Activated T-cell treated with anti-CD3 and anti-CD28 coated beads for 4 hours (primary cell): ENCODE data around the gene DNAH1.

ENCODE experiments used
- DNase-seq: peaks from one replicate; pipeline ENCODE4 v3.0.0-alpha.2; 2020

DNAH1 gene

GRCh38 chr3:52393959-52394670 is 78.0 kb downstream of the DNAH1 start:
- no peak for DNase-seq

DNA sequence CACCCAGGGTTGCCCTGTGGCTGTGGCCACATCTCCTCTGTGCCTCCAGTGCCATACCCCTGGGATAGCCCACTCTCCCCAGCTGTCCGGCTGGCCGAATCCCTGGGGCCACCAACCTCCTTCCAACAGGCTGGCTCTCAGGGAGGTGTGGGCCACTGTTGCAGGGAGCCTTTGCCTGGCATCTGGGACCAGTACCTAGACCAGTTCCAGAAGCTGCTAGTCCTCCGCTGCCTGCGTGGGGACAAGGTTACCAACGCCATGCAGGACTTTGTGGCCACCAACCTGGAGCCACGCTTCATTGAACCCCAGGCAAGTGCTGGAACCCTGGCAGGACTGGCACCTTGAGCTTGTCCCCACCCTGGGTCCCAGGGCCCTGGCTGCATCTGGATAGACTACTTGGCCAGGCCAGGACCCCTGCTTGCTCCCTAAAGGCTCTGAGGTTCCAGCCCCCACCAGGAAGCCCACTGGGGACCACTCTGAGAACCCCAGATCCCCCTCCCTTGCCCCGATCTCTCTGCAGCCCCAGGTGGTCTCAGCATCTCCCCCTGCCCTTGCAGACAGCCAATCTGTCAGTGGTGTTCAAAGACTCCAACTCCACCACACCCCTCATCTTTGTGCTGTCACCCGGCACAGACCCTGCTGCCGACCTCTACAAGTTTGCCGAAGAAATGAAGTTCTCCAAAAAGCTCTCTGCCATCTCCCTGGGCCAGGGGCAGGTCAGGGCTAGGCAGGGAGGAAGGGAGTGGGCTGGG is 78.8 kb downstream of the DNAH1 start:
- no peak for DNase-seq

- no peak for DNase-seq
Observed at GRCh38 chr3:52395503-52395865, 79.4 kb downstream of the DNAH1 start.

DNA sequence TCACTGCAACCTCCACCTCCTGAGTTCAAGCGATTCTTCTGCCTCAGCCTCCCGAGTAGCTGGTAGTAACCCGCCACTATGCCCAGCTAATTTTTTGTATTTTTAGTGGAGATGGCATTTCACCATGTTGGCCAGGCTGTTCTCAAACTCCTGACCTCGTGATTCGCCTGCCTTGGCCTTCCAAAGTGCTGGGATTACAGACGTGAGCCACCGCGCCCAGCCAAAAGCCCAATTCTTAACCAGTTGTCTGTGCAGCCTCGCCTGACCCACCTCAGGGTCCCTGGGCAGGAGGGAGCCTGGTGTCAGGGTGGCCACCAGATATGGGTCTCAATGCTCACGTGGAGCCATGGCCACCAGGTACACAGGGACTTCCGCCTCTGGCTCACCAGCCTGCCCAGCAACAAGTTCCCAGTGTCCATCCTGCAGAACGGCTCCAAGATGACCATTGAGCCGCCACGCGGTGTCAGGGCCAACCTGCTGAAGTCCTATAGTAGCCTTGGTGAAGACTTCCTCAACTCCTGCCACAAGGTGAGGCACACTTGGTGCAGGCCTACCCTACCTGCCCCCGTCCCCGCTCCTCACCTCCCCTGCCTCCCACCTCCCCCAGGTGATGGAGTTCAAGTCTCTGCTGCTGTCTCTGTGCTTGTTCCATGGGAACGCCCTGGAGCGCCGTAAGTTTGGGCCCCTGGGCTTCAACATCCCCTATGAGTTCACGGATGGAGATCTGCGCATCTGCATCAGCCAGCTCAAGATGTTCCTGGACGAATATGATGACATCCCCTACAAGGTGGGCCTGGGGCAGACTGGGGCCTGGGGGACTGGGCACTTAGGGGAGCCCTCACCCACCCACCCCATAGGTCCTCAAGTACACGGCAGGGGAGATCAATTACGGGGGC is 80.1 kb downstream of the DNAH1 start:
- DNase-seq: no peak

- DNase-seq: no peak
Observed at GRCh38 chr3:52396907-52397591, 80.9 kb downstream of the DNAH1 start.

- DNase-seq: no peak
Observed at GRCh38 chr3:52397676-52398399, 81.7 kb downstream of the DNAH1 start.

DNA sequence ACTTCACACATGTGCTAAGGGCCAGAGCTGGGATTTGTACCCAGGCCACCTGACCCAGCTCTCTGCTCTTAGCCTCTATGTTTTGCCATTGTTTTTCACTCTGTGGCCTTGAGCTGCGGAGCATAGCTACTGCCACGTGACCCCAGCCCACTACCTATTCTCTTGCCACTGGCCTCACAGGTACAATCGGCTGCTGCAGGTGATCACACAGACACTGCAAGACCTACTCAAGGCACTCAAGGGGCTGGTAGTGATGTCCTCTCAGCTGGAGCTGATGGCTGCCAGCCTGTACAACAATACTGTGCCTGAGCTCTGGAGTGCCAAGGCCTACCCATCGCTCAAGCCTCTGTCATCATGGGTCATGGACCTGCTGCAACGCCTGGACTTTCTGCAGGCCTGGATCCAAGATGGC is 82.6 kb downstream of the DNAH1 start:
- no peak for DNase-seq

DNA sequence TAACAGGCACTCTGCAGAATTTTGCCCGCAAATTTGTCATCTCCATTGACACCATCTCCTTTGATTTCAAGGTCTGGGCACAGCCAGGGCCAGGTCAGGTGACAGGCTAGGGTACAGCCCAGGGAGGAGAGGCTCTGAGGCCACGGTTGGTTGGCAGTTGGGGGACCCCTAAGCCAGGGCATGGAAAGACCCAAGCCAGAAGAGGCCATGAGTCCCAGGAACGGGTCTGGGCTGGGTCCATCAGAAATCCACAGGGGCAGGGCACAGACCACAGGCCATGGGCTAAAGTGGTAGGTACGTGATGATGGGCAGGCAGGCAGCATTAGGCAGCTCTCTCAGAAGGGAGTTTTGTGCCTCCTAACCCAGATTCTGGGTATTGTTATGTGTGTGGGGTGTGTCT is 83.0 kb downstream of the DNAH1 start:
- no peak for DNase-seq

DNA sequence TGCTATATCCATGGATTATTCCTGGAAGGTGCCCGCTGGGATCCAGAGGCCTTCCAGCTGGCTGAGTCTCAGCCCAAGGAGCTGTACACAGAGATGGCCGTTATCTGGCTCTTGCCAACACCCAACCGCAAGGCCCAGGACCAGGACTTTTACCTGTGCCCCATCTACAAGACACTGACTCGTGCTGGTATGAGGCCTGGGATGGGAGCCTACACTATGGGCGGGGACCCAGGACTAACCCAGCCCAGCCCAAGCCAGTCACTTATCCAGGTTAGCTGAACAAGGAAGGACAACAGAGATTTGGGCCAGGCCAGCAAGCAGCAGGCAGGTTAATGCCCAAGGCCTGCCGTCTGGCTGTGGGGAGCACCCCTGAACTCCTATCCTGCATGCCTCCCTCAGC is 83.5 kb downstream of the DNAH1 start:
- DNase-seq: no peak

DNA sequence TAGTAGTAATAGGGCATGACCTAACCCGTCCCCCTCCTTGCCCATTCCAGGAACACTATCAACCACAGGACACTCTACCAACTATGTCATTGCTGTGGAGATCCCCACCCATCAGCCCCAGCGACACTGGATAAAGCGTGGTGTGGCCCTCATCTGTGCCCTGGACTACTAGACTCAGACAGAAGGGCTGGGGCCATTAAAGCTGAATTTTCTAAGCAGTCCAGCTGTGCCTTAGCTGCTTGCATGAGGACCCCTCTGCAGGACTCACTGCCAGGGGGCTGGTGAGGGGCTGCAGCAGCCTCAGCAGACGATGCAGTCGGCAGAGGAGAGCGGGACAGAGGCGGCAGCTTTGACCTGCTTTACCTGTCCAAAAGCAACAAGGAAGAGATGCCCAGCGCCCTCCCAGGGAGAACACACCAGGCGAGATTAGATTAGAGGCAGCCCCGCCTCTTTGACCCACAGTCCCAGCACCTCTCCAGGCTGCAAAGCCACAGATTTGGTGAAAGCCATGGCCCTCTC is 84.2 kb downstream of the DNAH1 start:
- DNase-seq: no peak

DNA sequence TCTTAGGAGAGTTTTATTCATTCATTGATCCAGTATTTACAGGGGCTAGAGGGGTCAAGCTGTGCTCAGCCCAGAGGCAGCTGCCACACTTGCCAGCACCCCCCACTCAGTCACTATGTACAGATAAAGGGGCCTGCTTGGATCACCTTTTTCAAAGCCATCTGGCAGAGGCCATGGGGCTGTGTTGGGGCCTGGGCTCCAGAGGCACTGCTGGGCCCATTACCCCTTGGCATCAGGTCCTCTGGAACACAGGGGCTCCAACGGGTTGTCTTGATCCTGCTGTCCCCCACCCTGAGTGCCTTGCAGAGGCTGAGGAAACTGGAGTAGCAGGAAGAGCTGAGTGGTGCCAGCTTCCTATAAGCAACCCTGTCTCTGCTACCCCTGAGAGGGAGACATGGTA is 84.9 kb downstream of the DNAH1 start:
- no peak for DNase-seq

GRCh38 chr3:52401551-52401950 is 85.4 kb downstream of the DNAH1 start:
- no peak for DNase-seq

- DNase-seq: no peak
Observed at GRCh38 chr3:52402101-52402521, 86.0 kb downstream of the DNAH1 start.

DNA sequence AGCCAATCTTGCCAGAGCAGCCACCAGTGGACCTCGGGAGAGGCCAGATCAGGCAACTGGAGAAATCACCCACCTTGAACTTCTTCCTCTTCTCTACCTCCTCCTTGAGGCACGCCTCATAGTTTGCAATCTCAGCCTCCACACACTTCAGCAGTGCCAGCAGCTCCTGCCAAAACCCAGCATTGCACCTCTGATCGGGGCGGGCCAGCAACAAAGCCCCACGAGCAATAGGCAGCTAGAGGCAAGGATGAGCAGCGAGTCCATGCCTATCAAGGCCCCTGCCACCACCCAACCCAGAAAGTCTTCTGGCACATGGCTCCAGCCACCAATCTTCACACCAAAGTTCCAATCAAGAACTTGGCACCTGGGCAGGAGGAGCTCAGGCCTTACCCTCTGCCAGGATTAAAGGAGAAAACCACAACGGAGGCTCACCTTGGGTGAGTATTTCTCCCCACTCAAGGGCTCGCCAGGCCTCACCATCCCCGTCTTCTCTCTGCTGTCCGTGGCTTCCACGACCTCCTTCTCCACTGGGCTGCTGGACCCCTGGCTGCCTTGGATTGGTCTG is 86.7 kb downstream of the DNAH1 start:
- DNase-seq: no peak

DNA sequence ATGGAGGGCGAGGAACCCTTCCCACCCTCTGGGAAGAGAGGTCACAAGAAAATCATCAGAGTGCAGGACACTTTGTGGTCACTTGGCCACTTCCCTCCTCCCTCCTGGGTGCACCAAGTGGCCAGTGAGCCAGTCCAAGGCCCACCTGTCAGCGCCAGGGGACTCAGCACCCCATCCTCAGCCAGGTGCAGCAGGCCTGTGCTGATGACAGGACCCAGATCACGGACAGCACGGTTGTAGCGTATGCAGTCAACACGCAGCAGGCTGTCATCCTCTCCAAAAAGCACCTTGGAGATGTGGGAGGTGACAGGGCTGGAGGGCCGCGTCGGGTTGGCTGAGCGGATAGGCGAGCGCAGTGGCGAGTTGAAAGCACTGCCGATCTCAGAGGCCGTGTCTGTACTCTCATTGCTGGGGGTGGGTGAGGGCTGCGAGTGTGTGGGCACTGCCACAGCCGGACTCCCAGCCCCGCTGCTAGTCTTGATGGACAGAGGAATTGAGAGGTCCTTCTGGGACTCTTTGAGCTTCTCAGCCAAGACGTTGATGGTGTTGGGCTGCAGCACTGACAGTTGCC is 87.2 kb downstream of the DNAH1 start:
- DNase-seq: no peak

GRCh38 chr3:52403955-52404354 is 87.8 kb downstream of the DNAH1 start:
- DNase-seq: no peak

DNA sequence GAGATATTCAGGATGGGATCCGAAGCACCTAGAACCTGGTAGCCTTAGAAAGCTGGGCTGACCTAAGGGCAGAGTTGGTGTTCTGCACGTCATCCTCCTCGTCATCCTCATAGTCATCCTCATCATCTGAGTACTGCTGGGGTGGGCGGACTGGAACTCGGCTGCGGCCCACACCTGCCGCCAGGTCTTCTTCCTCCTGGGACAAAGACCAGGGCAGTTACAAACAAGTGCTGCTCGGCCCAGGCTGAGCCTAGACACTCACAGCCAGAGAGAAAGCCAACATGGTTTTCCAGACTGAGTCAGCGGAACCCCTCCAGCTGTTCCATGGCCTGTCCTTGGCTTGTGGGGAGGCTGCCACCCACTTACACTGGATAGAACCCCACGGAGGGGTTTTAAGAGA is 88.3 kb downstream of the DNAH1 start:
- no peak for DNase-seq

- DNase-seq: no peak
Observed at GRCh38 chr3:52405066-52405465, 88.9 kb downstream of the DNAH1 start.

DNA sequence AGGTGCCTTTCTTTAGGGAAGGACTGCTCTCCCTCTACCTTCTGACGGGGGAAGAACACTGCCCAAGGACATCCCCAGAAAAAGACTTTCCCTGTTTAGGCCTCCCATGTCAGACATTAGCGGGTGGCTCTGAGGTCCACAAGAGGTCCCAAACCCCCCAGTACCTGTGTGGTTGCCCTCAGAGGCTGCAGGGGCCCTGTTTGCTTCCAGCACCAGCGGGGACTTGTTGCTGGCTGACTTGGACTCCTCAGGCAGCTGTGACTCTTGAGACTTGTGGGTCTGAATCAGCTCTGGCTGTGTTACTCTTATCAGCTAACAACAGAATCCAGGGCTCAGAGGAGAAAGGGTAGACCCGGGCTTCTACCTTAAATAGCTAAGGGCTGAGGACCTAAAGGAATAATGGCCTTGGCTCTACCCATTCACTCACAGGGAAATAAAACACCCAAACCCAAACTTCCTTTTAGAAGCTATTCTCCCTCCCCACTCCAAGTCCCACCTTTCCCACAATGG is 89.5 kb downstream of the DNAH1 start:
- DNase-seq: no peak

- no peak for DNase-seq
Observed at GRCh38 chr3:52406231-52406661, 90.1 kb downstream of the DNAH1 start.
